WTC11 (cell line): ENCODE results near the gene ADAT1. TPM values are rescaled to one million over a fixed set of nuclear protein-coding genes. Genes with fewer than 3 reads are reported as not detected.

ENCODE experiments used
- ATAC-seq: fragments of 200-7000 bp; cut with Tn5 transposase; 2 replicates; pipeline ENCODE4 v1.10.0; 2021; ENCODE audit warnings: mild to moderate bottlenecking, moderate library complexity
- CTCF ChIA-PET: fragments of 300-600 bp; sonication (Branson Sonifier 250); formaldehyde crosslinking; loops from one replicate; lab custom pipeline; 2021; ENCODE audit warnings: antibody characterized with exemption; lab: Charles Lee
- POLR2A ChIA-PET: fragments of 350-600 bp; sonication (Branson Sonifier 250); formaldehyde crosslinking; loops from one replicate; lab custom pipeline; 2021; ENCODE audit warnings: antibody characterized with exemption; lab: Charles Lee
- DNase-seq: peaks from one replicate; pipeline ENCODE4 v3.0.0; 2021; ENCODE audit warnings: low spot score
- H3K27ac Mint-ChIP-seq: 2 replicates; pipeline ENCODE4 v1.8.0; 2021; ENCODE audit warnings: mixed read lengths
- H3K27me3 Mint-ChIP-seq: 2 replicates; pipeline ENCODE4 v1.8.0; 2021; ENCODE audit warnings: low read depth, mild to moderate bottlenecking, moderate library complexity, mixed read lengths
- H3K36me3 Mint-ChIP-seq: 2 replicates; pipeline ENCODE4 v1.8.0; 2021; ENCODE audit warnings: mixed read lengths
- H3K4me1 Mint-ChIP-seq: 2 replicates; pipeline ENCODE4 v1.8.0; 2022; ENCODE audit warnings: mixed read lengths
- H3K4me3 Mint-ChIP-seq: 2 replicates; pipeline ENCODE4 v1.8.0; 2021; ENCODE audit warnings: mild to moderate bottlenecking, moderate library complexity, mixed read lengths
- H3K9me3 Mint-ChIP-seq: 2 replicates; pipeline ENCODE4 v1.8.0; 2021; ENCODE audit warnings: mixed read lengths
- ARID4B ChIP-seq: sonication (generic); formaldehyde crosslinking; IDR thresholded peaks from 2 replicates; pipeline ENCODE4 v1.8.0; 2023; ENCODE audit warnings: missing genetic modification reagents, mild to moderate bottlenecking, borderline replicate concordance
- FOXP1 ChIP-seq: sonication (generic); formaldehyde crosslinking; IDR thresholded peaks from 2 replicates; pipeline ENCODE4 v1.8.0; 2022; ENCODE audit warnings: missing genetic modification reagents, mild to moderate bottlenecking, moderate library complexity, borderline replicate concordance
- GABPB1 ChIP-seq: sonication (generic); formaldehyde crosslinking; IDR thresholded peaks from 2 replicates; pipeline ENCODE4 v1.8.1; 2023; ENCODE audit warnings: mild to moderate bottlenecking, missing genetic modification reagents
- NFE2L1 ChIP-seq: sonication (generic); formaldehyde crosslinking; IDR thresholded peaks from 2 replicates; pipeline ENCODE4 v1.8.1; 2023; ENCODE audit warnings: missing genetic modification reagents
- OVOL2 ChIP-seq: fragments of 250-450 bp; sonication (Bioruptor Pico); IDR thresholded peaks from 2 replicates; pipeline ENCODE4 v1.9.0; 2021; ENCODE audit warnings: mild to moderate bottlenecking, borderline replicate concordance
- ZNF281 ChIP-seq: sonication (generic); formaldehyde crosslinking; IDR thresholded peaks from 2 replicates; pipeline ENCODE4 v1.8.0; 2023; ENCODE audit warnings: mild to moderate bottlenecking, missing genetic modification reagents
- ZNF423 ChIP-seq: fragments of 250-450 bp; sonication (Bioruptor Pico); IDR thresholded peaks from 2 replicates; pipeline ENCODE4 v2.1.2; 2022; ENCODE audit warnings: mild to moderate bottlenecking, moderate library complexity
- total RNA-seq: library from RNA; stranded (reverse); gene quantifications from 3 replicates; pipeline ENCODE4 v1.2.3, GENCODE V29; 2021
- TF ChIP-seq, protein P1 (sequence below): sonication (generic); formaldehyde crosslinking; IDR thresholded peaks from 2 replicates; pipeline ENCODE4 v1.8.1; 2023; ENCODE audit warnings: mild to moderate bottlenecking, missing genetic modification reagents
- TF ChIP-seq, protein P2 (sequence below): fragments of 250-450 bp; sonication (Bioruptor Pico); IDR thresholded peaks from 2 replicates; pipeline ENCODE4 v1.9.0; 2021; ENCODE audit warnings: mild to moderate bottlenecking, borderline replicate concordance
- TF ChIP-seq, protein P3 (sequence below): sonication (generic); formaldehyde crosslinking; IDR thresholded peaks from 2 replicates; pipeline ENCODE4 v1.8.0; 2022; ENCODE audit warnings: missing genetic modification reagents

The ADAT1 gene
- total RNA-seq, 1 experiment from 2014 or later, result 46.0 TPM

DNA sequence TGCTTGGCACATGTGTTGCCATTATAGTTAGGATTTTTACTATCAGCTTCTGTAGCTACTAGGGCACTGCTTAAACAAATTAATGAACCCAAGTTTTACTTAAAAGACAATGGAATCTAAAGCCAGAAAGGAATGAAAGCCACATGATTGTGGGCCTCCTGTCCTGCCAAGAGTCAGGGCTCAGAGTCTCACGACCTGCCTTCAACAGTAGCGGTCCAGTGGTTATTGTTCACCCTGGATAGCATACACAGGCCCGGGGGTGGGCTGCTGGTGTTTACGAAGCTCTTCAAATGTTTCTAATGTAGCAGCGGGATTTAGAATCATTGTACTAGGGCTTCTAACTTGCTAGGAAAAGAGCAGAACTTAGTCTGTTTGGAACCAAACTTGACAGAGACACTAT, 49.1 kb downstream of the ADAT1 start:
- CTCF ChIA-PET, result no interaction called here

GRCh38 chr16:75572864-75573542, 50.1 kb downstream of the ADAT1 start:
- CTCF ChIA-PET, result interaction anchor here (0.6 kb wide), 1 partner anchor 56 kb away, joined by 3 read pairs; no protein-coding TSS in a partner anchor
- DNase-seq (no peak), ATAC-seq (no peak)
- TF ChIP-seq OVOL2 (CRISPR knock-in tag) (no peak), FOXP1 (no peak), NFE2L1 (CRISPR knock-in tag) (no peak)
- peaks cover 61% of the 10 kb centered on the region for H3K36me3 Mint-ChIP-seq
- H3K27me3 Mint-ChIP-seq, result no peaks in the 10 kb centered on the region
- H3K27ac Mint-ChIP-seq, result no peak overlapping the region
- peaks cover 16% of the 10 kb centered on the region for H3K4me1 Mint-ChIP-seq
- no peak overlapping the region for H3K4me3 Mint-ChIP-seq
- POLR2A ChIA-PET, result no interaction called here
- H3K9me3 Mint-ChIP-seq, result no peaks in the 10 kb centered on the region

More for the DNA sequence above, 49.1 kb downstream of the ADAT1 start:
- no peak overlapping the region for H3K4me3 Mint-ChIP-seq
- POLR2A ChIA-PET, result no interaction called here
- no peak overlapping the region for H3K27ac Mint-ChIP-seq
- TF ChIP-seq, protein P1, sequence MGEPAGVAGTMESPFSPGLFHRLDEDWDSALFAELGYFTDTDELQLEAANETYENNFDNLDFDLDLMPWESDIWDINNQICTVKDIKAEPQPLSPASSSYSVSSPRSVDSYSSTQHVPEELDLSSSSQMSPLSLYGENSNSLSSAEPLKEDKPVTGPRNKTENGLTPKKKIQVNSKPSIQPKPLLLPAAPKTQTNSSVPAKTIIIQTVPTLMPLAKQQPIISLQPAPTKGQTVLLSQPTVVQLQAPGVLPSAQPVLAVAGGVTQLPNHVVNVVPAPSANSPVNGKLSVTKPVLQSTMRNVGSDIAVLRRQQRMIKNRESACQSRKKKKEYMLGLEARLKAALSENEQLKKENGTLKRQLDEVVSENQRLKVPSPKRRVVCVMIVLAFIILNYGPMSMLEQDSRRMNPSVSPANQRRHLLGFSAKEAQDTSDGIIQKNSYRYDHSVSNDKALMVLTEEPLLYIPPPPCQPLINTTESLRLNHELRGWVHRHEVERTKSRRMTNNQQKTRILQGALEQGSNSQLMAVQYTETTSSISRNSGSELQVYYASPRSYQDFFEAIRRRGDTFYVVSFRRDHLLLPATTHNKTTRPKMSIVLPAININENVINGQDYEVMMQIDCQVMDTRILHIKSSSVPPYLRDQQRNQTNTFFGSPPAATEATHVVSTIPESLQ (CRISPR knock-in tag), result no peak
- no peak for TF ChIP-seq GABPB1 (CRISPR knock-in tag)
- TF ChIP-seq, protein P2, sequence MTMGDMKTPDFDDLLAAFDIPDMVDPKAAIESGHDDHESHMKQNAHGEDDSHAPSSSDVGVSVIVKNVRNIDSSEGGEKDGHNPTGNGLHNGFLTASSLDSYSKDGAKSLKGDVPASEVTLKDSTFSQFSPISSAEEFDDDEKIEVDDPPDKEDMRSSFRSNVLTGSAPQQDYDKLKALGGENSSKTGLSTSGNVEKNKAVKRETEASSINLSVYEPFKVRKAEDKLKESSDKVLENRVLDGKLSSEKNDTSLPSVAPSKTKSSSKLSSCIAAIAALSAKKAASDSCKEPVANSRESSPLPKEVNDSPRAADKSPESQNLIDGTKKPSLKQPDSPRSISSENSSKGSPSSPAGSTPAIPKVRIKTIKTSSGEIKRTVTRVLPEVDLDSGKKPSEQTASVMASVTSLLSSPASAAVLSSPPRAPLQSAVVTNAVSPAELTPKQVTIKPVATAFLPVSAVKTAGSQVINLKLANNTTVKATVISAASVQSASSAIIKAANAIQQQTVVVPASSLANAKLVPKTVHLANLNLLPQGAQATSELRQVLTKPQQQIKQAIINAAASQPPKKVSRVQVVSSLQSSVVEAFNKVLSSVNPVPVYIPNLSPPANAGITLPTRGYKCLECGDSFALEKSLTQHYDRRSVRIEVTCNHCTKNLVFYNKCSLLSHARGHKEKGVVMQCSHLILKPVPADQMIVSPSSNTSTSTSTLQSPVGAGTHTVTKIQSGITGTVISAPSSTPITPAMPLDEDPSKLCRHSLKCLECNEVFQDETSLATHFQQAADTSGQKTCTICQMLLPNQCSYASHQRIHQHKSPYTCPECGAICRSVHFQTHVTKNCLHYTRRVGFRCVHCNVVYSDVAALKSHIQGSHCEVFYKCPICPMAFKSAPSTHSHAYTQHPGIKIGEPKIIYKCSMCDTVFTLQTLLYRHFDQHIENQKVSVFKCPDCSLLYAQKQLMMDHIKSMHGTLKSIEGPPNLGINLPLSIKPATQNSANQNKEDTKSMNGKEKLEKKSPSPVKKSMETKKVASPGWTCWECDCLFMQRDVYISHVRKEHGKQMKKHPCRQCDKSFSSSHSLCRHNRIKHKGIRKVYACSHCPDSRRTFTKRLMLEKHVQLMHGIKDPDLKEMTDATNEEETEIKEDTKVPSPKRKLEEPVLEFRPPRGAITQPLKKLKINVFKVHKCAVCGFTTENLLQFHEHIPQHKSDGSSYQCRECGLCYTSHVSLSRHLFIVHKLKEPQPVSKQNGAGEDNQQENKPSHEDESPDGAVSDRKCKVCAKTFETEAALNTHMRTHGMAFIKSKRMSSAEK (CRISPR knock-in tag), result no peak
- TF ChIP-seq ARID4B, result no peak
- DNase-seq (no peak), ATAC-seq (no peak)
- peaks cover 61% of the 10 kb centered on the region for H3K36me3 Mint-ChIP-seq
- H3K27me3 Mint-ChIP-seq, result no peaks in the 10 kb centered on the region
- H3K4me1 Mint-ChIP-seq, result peaks cover 16% of the 10 kb centered on the region
- H3K9me3 Mint-ChIP-seq, result no peaks in the 10 kb centered on the region

GRCh38 chr16:75570396-75571065, 52.5 kb downstream of the ADAT1 start:
- H3K27me3 Mint-ChIP-seq, result no peaks in the 10 kb centered on the region
- POLR2A ChIA-PET, result no interaction called here
- ATAC-seq (no peak), DNase-seq (no peak)
- peaks cover 46% of the 10 kb centered on the region for H3K36me3 Mint-ChIP-seq
- H3K4me1 Mint-ChIP-seq, result peaks cover 14% of the 10 kb centered on the region
- no peak overlapping the region for H3K27ac Mint-ChIP-seq
- H3K9me3 Mint-ChIP-seq, result no peaks in the 10 kb centered on the region
- no peak overlapping the region for H3K4me3 Mint-ChIP-seq
- CTCF ChIA-PET, result no interaction called here
- TF ChIP-seq, protein P3, sequence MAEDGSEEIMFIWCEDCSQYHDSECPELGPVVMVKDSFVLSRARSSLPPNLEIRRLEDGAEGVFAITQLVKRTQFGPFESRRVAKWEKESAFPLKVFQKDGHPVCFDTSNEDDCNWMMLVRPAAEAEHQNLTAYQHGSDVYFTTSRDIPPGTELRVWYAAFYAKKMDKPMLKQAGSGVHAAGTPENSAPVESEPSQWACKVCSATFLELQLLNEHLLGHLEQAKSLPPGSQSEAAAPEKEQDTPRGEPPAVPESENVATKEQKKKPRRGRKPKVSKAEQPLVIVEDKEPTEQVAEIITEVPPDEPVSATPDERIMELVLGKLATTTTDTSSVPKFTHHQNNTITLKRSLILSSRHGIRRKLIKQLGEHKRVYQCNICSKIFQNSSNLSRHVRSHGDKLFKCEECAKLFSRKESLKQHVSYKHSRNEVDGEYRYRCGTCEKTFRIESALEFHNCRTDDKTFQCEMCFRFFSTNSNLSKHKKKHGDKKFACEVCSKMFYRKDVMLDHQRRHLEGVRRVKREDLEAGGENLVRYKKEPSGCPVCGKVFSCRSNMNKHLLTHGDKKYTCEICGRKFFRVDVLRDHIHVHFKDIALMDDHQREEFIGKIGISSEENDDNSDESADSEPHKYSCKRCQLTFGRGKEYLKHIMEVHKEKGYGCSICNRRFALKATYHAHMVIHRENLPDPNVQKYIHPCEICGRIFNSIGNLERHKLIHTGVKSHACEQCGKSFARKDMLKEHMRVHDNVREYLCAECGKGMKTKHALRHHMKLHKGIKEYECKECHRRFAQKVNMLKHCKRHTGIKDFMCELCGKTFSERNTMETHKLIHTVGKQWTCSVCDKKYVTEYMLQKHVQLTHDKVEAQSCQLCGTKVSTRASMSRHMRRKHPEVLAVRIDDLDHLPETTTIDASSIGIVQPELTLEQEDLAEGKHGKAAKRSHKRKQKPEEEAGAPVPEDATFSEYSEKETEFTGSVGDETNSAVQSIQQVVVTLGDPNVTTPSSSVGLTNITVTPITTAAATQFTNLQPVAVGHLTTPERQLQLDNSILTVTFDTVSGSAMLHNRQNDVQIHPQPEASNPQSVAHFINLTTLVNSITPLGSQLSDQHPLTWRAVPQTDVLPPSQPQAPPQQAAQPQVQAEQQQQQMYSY (CRISPR knock-in tag), result no peak
- TF ChIP-seq ZNF281 (CRISPR knock-in tag) (no peak), ZNF423 (CRISPR knock-in tag) (no peak)
